Smooth muscle cell (in vitro differentiated cells): ENCODE data around the gene LEMD3. TPM values are rescaled to one million over a fixed set of nuclear protein-coding genes. Genes with fewer than 3 reads are reported as not detected.
A peak's percentile ranks its signal among the peaks of the same experiment; 100 is the strongest.

Experiments
- DNase-seq: peaks from one replicate; lab custom pipeline; 2025; ENCODE audit not compliant: unreplicated experiment; lab: John Stamatoyannopoulos, UW
- H2AFZ ChIP-seq: fragments of 200-600 bp; sonication (generic); 2 replicates; pipeline ENCODE4 v1.6.0; 2016; ENCODE audit warnings: antibody characterized with exemption, low read depth, mild to moderate bottlenecking
- H3F3A ChIP-seq: fragments of 200-600 bp; sonication (generic); 2 replicates; pipeline ENCODE4 v1.6.0; 2017; ENCODE audit warnings: antibody characterized with exemption, low read depth
- H3K27ac ChIP-seq: fragments of 200-600 bp; sonication (generic); 2 replicates; pipeline ENCODE4 v1.5.1; 2016; ENCODE audit warnings: low read depth, mild to moderate bottlenecking
- H3K27me3 ChIP-seq: fragments of 200-600 bp; sonication (generic); 2 replicates; pipeline ENCODE4 v1.6.1; 2016; ENCODE audit warnings: low read depth, mild to moderate bottlenecking
- H3K36me3 ChIP-seq: fragments of 200-600 bp; sonication (generic); 2 replicates; pipeline ENCODE4 v1.5.1; 2016; ENCODE audit warnings: low read depth
- H3K4me1 ChIP-seq: fragments of 200-600 bp; sonication (generic); 2 replicates; pipeline ENCODE4 v1.5.1; 2016; ENCODE audit warnings: low read depth
- H3K4me2 ChIP-seq: fragments of 200-600 bp; sonication (generic); 2 replicates; pipeline ENCODE4 v1.6.0; 2016; ENCODE audit warnings: mild to moderate bottlenecking
- H3K4me3 ChIP-seq: fragments of 200-600 bp; sonication (generic); 2 replicates; pipeline ENCODE4 v1.5.1; 2016; ENCODE audit warnings: mild to moderate bottlenecking
- H3K79me2 ChIP-seq: fragments of 200-600 bp; sonication (generic); 2 replicates; pipeline ENCODE4 v1.6.0; 2016; ENCODE audit warnings: low read depth, mild to moderate bottlenecking
- H3K9ac ChIP-seq: fragments of 200-600 bp; sonication (generic); 2 replicates; pipeline ENCODE4 v1.6.0; 2016; ENCODE audit warnings: low read depth
- H3K9me3 ChIP-seq: fragments of 200-600 bp; sonication (generic); replicated peaks from 2 replicates; pipeline ENCODE4 v1.5.1; 2016; ENCODE audit warnings: low read depth
- H4K20me1 ChIP-seq: fragments of 200-600 bp; sonication (generic); 2 replicates; pipeline ENCODE4 v1.6.0; 2016; ENCODE audit warnings: low read depth
- WGBS: methylation state at CpG from one replicate; pipeline ENCODE4 v1.1.7; 2016; ENCODE audit warnings: low lambda C conversion rate; 5-methylcytosine and 5-hydroxymethylcytosine counted together
- polyA plus RNA-seq: library from polyadenylated mRNA; unstranded; fragments of >200 nt; fragmentation: Nextera tagmentation; extraction: Ambion mirVana; gene quantifications from 2 replicates; pipeline ENCODE4 v1.2.1, GENCODE V29; 2016
- total RNA-seq: library from RNA; depleted of rRNA; stranded (reverse); fragments of >200 nt; gene quantifications from 2 replicates; pipeline ENCODE4 v1.2.3, GENCODE V29; 2014
- TF ChIP-seq, protein P1 (sequence below): fragments of 200-600 bp; sonication (generic); IDR thresholded peaks from 2 replicates; pipeline ENCODE4 v1.5.1; 2017; ENCODE audit warnings: borderline replicate concordance, mild to moderate bottlenecking, antibody characterized with exemption; ENCODE audit not compliant: insufficient read depth, poor library complexity, severe bottlenecking

The LEMD3 gene
- total and polyA plus RNA-seq, 2 experiments from 2014 or later: 14.8 to 55.1 TPM

DNA sequence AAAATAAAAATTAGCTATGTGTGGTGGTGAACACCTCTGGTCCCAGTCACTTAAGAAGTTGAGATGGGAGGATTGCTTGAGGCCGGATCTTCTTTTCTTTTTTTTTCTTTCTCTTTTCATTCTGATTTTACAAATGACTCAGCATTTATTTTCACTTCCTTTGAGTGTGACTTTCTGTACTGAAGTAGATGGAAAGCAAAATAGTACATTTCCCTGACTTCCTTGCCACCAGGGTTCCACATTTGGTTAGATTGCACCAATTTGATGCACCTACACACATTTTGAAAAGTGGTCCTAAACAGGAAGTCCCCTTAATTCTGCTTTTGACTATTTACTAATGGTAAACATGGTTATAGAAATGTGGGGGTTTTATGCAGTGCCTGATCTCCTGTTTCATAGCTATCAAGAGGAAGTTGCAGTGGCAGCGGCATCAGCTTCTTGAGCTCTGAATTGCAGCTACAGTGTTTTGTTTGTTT lies 13.0 kb upstream of the LEMD3 start:
- Histone ChIP-seq H2AFZ (peak overlapping the region; percentile 31), H3F3A (no peaks in the 10 kb centered on the region), H3K27ac (no peak overlapping the region), H3K4me1 (no peaks in the 10 kb centered on the region), H3K79me2 (no peaks in the 10 kb centered on the region), H3K9ac (no peak overlapping the region), H3K9me3 (no peaks in the 10 kb centered on the region), H3K4me3 (no peak overlapping the region), H3K36me3 (no peaks in the 10 kb centered on the region), H3K27me3 (peaks cover 18% of the 10 kb centered on the region), H4K20me1 (no peaks in the 10 kb centered on the region), H3K4me2 (no peak overlapping the region)
- TF ChIP-seq, protein P1, sequence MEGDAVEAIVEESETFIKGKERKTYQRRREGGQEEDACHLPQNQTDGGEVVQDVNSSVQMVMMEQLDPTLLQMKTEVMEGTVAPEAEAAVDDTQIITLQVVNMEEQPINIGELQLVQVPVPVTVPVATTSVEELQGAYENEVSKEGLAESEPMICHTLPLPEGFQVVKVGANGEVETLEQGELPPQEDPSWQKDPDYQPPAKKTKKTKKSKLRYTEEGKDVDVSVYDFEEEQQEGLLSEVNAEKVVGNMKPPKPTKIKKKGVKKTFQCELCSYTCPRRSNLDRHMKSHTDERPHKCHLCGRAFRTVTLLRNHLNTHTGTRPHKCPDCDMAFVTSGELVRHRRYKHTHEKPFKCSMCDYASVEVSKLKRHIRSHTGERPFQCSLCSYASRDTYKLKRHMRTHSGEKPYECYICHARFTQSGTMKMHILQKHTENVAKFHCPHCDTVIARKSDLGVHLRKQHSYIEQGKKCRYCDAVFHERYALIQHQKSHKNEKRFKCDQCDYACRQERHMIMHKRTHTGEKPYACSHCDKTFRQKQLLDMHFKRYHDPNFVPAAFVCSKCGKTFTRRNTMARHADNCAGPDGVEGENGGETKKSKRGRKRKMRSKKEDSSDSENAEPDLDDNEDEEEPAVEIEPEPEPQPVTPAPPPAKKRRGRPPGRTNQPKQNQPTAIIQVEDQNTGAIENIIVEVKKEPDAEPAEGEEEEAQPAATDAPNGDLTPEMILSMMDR: no peak
- no peak for DNase-seq
- 85% methylated on average over 2 of the region's 2 CpGs for WGBS

DNA sequence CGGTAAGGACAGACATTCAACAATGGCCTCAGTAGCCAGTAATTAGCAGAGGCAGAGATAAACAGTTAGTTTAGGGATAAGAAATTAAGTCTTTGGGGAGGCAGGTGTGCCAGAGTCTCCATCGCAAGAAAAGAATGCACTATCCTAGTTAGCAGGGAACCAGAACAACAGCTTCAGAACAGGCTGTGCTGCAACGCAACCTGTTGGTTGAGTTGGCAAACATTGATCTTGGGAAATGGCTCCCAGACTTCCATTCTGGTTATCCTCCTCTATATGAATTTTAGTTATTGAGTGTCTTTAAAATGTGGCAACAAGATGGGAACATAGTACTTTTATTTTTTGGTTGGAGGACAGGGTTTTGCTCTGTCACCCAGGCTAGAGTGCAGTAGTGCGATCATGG lies 12.3 kb upstream of the LEMD3 start:
- Histone ChIP-seq H4K20me1 (no peaks in the 10 kb centered on the region), H3K4me2 (no peak overlapping the region), H2AFZ (no peak overlapping the region), H3K79me2 (no peaks in the 10 kb centered on the region), H3K9me3 (no peaks in the 10 kb centered on the region), H3F3A (no peaks in the 10 kb centered on the region), H3K9ac (no peak overlapping the region), H3K4me3 (no peak overlapping the region), H3K36me3 (no peaks in the 10 kb centered on the region), H3K4me1 (no peaks in the 10 kb centered on the region), H3K27me3 (peaks cover 24% of the 10 kb centered on the region), H3K27ac (no peak overlapping the region)
- 91% methylated on average over 4 of the region's 4 CpGs for whole genome bisulfite sequencing
- no peak for DNase-seq
- TF ChIP-seq, protein P1: no peak

DNA sequence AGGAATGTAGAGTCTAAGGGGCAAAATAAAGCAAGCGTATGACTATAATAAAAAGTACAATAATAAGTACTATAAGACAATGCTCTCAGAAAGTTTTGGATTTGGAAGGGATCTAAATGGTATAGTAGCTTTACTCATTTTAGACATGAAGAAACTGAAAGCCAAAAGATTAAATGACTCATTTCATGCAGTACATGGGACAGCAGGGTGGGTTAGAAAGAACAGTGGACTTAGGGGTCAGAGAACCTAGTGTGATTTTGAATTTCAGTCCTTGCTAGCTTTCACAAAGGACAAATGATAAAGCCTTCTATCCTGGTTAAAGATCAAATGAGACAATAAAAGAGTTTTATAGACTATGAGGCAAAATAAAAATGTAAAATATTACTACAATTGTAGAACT lies 6.8 kb upstream of the LEMD3 start:
- no peak overlapping the region for H3K4me2 ChIP-seq
- no peak overlapping the region for H3K4me3 ChIP-seq
- TF ChIP-seq, protein P1: no peak
- H3K9ac ChIP-seq: no peak overlapping the region
- no peaks in the 10 kb centered on the region for H3K4me1 ChIP-seq
- WGBS: 92% methylated on average over 1 of the region's 1 CpG
- no peak overlapping the region for H3K27ac ChIP-seq
- no peak for DNase-seq
- H3F3A ChIP-seq: no peaks in the 10 kb centered on the region
- no peaks in the 10 kb centered on the region for H3K36me3 ChIP-seq
- H3K79me2 ChIP-seq: no peaks in the 10 kb centered on the region
- no peak overlapping the region for H2AFZ ChIP-seq
- H3K27me3 ChIP-seq: peaks cover 24% of the 10 kb centered on the region
- no peaks in the 10 kb centered on the region for H4K20me1 ChIP-seq
- H3K9me3 ChIP-seq: no peaks in the 10 kb centered on the region

DNA sequence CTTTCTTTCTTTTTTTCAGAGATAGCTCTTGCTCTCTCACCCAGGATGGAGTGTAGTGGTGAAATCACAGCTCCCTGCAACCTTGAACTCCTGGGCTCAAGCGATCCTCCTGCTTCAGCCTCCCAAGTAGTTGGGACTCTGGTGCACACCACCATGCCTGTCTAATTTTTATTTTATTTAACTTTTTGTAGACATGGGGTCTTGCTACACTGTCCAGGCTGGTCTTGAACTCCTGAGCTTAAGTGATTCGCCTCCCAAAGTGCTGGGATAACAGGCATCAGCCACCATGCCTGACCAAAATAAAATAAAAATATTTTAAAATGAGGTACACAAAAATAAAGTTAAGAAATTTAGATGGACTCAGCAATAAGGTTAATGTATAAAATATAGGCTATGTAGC lies 5.1 kb upstream of the LEMD3 start:
- Histone ChIP-seq H3K9ac (no peak overlapping the region), H3K36me3 (no peaks in the 10 kb centered on the region), H3K4me2 (no peak overlapping the region), H3K79me2 (peaks cover 10% of the 10 kb centered on the region), H3K27ac (no peak overlapping the region), H3K27me3 (peaks cover 24% of the 10 kb centered on the region), H3F3A (no peaks in the 10 kb centered on the region), H2AFZ (no peak overlapping the region), H3K4me3 (no peak overlapping the region), H4K20me1 (no peaks in the 10 kb centered on the region), H3K9me3 (no peaks in the 10 kb centered on the region), H3K4me1 (peaks cover 6% of the 10 kb centered on the region)
- TF ChIP-seq, protein P1: no peak
- whole genome bisulfite sequencing: 95% methylated on average over 2 of the region's 2 CpGs
- DNase-seq: no peak
